HCEC 1CT (cell line): Measurements from ENCODE around the gene C9orf152.
"Not testable (repeated sequence)": the region's sequence is repeated elsewhere in the genome, so short reads cannot be mapped to it uniquely, and the experiment has no call there.

ENCODE experiments used
- DNase-seq: peaks from one replicate; pipeline ENCODE4 v3.0.0-alpha.2; 2017

Gene C9orf152, protein sequence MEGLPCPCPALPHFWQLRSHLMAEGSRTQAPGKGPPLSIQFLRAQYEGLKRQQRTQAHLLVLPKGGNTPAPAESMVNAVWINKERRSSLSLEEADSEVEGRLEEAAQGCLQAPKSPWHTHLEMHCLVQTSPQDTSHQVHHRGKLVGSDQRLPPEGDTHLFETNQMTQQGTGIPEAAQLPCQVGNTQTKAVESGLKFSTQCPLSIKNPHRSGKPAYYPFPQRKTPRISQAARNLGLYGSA

DNA sequence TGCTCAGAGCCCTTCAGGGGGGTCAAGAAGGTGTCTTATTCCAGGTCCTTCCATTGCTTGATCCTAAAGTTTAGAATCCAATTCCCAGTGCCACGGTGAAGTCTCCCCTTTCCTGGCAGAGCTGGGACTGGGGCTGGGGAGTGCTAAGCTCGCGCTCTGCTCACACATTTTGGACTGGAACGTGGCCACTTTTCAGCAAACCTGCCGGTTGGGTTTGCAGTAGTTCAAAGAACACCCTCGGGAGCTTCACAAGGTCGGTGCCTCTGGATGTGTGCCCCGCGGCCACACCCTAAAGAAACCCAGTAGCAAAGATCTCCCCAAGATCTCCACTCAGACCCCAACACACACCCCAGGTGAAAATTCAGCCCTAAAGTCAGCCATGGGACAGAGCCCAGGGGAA, at the start of gene C9orf152:
Gene C9orf152, minus strand, starts transcription at position 129 of the 400 bp plus-strand sequence. CDS start 580 bp downstream, outside the sequence.
- DNase-seq: no peak

DNA sequence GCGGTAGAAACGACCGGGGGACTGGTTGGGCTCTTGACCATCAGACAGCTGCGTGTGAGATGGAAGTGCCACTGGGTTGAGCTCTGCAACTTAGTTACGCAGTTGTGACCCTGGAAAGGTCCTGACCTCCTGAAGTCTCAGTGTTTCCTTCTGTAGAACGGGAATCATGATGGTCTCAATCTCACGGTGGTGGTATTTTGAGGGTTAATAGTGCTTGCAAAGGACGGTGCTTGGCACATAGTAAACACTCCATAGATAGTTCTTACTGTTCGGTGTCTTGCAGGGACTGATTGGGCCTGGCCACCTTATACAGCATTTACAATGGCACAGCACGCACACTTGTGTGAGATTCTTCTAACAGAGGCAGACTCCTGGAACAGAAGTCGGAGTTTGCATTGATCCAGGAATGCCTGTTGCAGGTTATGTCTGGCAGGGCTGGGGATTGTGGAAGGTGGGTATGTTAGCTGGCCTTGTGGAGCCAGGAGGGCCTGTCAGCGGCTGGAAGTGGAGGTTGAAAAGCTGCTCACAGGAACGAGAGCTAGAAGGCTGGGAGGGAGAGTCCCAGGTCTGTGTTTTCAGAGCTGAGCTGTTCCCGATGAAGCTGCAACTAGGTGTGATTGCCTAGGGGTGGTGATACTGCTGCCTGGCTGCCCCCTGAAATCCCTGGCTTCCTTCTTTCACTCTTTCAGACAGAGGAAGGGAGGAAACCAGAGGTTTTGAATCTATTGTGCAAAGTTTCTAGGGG, 49.3 kb upstream of the C9orf152 start:
- no peak for DNase-seq

DNA sequence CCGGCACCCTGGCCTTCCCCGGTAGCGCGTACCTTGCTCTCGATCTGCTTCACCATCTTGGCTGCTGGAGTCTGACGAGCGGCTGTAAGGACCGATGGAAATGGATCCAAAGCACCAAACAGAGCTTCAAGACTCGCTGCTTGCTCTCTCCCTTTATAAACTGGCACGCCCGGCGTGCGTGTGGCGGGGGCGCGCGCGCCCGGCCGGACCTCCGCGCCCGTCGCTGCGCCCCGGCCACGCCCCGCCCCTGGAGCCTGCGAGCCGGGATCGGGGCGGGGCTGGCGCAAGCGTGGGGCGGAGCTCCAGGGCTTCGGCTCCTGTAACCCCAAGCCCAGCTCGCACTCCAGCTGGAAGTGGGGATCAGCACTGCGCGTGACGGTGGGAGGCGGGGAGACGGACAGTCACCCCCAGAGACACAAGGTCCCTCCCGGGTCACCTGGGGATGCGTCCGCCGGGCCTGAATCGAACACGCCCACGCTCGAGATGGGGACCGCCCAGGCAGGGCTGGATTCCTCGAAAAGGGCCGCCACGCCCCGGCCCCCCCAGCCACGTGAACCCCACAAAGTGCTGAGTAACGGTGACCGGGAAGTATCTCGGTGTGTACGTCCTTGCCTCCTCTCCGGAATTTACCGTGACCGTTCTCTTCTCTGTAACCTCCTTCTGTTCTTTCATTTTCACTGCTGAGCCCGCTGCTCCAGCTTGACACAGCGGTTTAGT, 48.6 kb upstream of the C9orf152 start, which contains the start of gene TXN:
Gene TXN, minus strand, starts transcription at position 128 of the 717 bp plus-strand sequence. Its CDS starts 72 bp downstream, at position 56.
- DNase-seq: peak; percentile 94

DNA sequence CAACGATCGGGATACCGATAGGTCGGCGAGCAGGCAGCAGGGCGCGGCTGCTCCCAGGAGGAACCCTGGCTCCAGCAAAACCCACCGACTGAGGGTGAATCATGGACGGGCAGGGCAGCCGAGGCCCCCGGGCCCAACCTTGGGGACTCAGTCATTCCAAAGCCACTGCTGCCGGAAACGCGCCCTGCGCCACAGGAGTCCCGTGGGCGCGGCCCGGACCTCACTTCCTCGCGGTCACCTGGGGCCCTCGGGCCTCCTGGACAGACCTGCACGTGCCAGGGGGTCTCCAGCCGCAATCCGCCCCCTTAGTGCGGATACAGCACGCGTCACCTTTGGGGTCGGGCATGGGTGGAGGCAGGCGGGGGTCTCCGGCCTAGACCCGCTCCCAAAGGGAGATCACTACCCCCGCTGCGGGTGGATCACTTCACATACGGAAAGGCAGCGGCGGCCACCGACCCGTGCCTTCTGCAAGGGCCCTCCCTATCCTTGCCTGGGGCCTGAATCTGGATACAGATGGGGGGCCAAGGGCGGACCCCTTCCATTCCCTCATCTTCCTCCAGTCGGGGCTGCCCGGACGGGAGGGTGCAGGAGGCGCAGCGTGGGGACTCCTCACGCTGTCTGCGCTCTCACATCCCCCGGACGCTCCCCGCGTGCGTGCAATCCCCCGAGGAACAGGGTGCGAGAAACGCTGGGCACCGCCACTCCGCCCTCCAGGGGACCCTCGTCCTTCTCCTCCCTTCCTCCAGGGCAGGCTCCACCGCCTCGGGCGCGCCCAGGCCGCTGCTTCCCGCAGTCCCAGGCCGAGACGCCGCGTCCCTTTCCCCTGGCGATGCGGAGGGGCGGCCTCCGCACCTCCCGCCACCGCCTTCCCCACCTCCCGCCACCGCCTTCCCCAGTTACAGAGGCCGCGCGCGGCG, 47.8 kb upstream of the C9orf152 start:
- DNase-seq: peak; percentile 46

DNA sequence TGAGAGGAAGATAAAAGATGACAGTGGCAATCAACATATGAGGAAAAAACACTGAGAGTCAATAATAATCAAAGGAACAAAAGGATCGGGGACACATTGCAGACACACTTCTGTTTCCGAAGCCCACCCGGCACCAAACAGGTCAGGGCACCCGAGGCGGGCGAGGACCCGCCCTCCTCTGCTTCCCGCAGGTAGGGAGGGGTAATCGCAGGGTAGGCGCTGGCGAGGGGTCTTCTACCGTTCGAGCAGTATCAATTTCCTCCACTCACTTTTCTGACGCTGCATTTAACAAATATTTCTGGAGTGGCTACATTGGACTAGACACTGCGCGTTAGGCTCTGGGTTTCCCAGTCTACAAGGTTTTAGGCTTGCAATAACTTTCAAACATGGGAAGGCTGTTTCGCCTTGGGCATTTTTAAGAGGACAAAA, 47.1 kb upstream of the C9orf152 start:
- DNase-seq: no peak

DNA sequence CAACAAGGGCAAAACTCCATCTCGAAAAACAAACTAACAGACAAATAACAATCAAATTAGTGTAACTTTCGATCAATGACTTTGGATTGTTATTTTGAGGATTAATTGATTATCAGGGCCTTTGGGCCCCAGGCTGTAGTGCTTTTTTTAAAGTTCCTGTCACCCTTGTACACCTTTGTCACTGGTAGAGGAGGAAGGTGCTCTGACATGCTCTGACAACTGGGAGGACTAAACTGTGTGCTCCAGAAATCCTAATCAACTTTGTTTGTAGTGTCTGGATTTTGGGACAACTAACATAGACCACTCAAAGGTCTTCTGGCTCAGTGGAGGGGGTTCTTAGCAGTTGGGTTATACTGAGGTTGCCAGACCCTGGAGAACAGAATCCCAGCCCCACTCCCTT, 46.5 kb upstream of the C9orf152 start:
- DNase-seq: no peak

DNA sequence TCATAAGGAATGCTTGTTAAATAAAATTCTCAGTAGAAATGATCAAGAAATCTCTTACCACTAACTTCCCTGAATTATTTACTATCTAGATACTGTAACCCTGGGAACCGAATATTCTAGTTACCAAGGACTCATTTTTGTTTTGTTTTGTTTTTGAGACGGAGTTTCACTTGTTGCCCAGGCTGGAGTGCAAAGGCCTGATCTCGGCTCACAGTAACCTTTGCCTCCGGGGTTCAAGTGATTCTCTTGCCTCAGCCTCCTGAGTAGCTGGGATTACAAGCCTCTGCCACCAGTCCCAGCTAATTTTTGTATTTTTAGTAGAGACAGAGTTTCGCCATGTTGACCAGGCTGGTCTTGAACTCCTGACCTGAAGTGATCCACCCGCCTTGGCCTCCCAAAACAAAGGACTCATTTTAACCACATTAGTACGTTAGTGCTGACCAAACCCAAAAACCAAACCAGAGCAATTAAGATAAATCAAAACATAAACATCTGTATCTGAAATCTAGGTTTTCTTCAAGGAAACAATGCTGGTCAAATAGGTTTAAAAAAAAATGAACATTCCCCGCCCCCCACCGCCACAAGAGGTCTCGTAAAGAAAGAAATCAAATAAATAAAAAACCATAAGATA, 44.7 kb upstream of the C9orf152 start:
- no peak for DNase-seq

DNA sequence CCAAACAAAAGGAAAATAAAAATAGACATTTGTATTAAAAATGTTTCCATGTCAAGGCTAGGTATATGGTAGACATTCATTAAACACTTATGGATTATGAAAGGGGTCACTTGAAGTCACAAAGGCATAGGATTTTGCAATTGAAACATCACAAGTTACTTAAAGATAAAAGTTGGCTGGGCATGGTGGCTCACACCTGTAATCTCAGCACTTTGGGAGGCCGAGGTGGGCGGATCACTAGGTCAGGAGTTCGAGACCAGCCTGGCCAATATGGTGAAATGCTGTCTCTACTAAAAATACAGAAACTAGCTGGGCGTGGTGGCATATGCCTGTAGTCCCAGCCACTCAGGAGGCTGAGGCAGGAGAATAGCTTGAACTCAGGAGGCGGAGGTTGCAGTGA, 43.8 kb upstream of the C9orf152 start:
- not testable (repeated sequence) for DNase-seq

DNA sequence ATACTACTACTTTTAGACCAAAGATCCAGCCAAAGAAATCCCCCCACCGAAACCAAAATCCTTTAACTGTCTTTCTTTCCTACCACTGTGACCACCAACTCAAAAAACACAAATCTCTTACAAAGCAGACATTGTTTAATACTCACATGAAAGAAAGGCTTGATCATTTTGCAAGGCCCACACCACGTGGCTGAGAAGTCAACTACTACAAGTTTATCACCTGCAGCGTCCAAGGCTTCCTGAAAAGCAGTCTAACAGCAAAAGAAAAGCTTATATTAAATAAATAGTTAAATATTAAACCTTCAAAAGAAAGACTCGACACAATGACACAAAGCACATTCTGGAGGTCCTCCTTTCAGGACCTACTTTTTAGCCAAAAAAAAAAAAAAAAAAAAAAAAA, 43.3 kb upstream of the C9orf152 start:
- no peak for DNase-seq

DNA sequence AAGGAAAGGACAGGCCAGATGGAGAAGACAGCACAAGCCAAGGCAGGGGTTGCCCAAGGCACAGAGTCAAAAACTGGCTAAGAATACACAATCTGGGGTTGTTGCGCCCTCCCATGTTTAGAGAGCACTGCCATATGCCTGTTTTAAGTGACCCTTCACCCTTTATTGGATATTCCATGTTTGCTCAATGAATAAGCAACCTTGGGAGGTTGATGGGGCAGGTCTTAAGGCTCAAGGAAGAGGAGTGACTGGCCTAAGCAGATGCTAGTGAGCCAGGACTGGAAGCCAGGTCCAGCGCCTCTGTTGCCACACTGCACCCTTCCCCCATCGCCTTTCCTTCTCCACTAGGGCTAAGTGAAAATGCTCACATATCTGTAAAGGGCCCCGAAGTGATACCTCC, 41.6 kb upstream of the C9orf152 start:
- no peak for DNase-seq

DNA sequence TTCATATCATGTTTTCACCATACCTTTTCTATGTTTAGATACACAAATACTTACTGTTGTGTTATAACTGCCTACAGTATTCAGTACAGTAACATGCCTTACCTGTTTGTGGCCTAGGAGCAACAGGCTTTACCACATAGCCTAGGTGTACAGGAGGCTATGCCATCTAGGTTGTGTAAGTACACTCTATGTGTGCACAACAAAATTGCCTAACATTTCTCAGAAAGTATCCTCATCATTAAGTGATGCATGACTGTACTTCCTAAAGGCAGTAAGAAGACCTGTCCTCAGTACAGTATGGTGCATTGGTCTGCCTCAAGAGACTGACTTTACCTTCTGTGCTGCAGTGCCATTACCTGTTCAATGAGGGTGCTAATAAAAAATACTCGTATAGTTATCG, 40.4 kb upstream of the C9orf152 start:
- no peak for DNase-seq

DNA sequence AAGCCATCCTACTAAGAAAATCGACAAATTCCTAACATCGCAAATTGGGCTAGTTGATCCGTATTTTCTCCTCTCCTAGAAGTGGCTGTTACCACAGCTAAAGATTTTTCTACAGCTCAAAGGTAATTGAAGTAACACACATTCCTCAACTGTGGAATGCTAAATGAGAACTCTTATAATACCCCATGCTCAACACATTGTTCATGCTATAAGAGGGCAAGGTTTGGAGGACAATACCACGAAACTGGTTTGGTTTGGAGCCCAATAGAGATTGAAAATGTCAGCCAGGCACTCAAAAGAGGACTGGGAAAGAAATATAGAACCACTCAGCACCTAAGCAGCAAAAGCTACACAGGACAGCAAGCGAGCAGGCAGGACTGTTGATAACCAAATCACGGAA, 38.3 kb upstream of the C9orf152 start:
- DNase-seq: no peak

DNA sequence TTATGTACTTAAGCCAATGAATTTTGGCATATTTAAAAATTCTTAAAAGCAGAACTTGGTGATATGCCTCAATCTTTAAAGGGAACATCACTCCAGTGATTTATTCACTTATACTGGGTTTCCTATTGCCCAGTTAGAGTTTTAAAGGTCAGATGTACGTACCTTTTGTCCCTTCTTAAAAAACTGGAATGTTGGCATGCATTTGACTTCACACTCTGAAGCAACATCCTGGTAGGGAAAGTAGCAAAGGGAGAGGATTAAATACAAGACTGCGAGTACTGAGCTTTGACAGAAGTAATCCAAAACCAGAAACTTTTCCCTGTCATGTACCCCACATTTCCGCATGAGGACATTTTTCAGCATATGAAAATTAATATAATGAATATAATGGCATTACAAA, 36.7 kb upstream of the C9orf152 start:
- no peak for DNase-seq

DNA sequence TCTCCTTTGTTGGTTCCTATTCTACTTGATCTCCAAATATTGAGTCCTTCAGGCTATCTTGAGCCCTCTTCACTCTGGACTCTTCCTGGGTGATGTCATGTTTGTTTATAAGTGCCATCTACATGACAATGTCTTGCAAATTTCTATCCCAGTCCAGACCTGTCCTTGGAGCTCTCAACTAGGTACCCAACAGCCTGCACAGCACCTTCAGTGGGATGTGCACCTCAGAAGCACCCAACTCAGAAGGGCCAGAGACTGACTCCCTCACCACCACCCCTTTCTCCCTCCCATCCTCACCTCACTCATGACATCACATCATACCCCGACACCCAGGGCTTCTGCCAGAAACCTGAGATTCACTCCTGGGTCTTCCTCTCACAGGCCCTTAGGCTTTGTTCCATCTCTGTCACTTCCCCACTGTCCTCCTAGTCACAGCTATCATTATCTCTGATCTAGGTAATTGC, 33.9 kb upstream of the C9orf152 start:
- DNase-seq: no peak

DNA sequence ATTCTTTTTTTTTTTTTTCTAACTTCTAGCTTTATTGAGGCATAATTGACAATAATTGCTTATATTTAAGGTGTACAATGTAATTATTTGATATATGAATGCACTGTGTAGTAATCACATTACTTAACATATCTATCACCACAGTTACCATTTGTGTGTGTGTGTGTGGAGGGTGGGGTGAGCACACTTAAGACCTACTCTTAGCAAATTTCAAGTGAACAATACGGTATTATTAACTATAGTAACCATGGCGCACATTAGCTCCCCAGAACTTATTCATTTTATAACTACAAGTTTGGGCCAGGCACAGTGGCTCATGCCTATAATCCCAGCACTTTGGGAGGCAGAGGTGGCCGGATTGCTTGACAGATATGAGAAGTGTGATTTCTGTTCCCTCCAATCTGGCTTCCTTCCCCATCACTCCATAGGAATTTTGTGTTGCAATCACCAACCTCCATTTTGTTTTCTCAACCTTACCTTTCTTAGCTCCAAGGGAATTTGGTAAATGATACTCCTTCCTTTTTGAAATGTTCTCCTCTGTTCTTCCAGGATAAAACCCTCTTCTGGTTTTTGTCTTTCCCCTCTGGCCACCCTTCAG, 33.4 kb upstream of the C9orf152 start:
- DNase-seq: peak; percentile 48

DNA sequence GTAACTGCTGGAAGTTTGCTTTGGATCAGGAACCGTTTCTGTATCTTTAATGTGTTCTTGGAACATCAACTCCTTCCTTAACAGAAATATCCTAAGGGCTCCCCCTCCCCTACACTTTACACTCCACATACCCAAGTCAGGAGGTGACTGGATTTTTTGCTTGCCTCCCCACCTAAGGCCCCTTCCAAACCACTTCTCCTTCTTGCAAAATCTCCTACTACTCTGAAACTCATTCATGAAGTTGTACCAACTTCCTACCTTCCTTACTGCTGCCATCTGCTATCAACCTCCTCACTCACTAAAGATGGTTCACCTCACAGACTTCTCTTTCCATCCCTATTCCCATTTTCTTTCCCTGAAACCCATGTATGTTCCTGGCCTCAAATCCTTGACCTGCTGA, 32.2 kb upstream of the C9orf152 start:
- DNase-seq: no peak

DNA sequence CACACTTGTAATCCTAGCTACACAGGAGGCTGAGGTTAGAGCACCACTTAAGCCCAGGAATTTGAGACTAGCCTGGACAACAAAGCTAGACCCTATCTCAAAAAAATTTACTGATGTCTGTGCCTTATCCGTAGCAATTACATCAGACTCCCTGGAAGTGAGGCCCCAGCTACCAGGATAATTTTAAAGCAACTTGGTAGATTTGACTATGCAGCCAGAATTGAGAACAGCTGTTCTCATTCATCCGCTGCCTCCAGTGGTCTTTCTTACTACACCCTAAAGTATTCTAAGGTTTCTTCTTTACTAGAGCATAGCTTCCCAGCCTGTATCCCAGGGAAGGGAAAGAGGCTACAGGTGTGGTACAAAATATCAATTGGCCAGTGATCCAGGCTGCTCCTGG, 20.4 kb upstream of the C9orf152 start:
- no peak for DNase-seq

DNA sequence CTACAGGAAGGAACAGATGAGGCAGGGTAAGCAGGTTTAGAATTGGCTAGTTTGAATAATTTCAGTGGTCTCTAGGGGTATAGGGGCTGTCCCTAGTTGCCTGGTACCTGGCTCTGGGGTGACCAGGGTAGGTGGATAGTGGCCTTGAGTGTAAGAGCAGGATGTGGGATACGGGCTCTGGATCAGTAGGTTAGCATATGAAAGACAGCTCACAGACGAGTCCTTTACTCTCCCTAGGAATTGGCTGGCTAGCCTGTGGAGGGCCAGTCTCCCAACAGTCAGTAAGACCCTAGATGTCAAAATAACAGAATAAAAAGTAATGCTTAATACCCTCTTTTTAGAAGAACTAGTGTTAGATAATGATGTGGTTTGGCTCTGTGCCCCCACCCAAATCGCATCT, 16.6 kb upstream of the C9orf152 start:
- no peak for DNase-seq

DNA sequence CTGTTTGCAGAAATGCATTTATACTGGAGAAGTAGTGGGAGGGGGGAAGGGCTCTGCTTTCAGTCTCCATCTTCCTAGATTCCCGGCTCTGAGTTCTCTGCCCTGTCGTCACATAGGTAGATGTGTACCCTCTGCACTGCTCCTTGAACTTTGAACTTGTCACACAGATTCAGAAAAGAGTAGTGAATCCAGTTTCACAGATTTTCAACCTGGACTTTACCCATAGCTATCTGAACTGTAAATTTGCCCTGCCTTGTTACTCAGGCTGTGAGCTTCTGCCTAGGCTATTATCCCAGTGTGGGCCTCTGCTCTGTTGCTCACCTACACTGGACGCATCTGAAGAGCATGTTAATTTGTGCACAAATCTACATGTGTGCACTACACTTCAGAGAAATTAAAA, 12.8 kb upstream of the C9orf152 start:
- DNase-seq: no peak

DNA sequence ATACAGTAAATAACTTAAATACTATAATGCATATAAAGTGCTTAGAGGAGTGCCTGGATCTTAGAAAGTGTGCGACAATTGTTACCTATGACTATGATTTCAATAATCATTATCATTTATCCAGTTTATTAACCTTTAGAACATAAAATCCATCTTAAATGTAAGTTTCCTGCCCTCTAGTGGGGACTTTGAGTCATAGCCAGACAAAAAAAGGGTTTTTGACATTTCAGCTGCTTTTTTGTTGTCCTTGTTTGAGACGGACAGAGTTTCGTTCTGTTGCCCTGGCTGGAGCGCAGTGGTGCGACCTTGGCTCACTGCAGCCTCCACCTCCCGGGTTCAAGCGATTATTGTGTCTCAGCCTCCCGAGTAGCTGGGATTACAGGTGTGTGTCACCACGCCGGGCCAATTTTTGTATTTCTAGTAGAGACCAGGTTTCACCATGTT, 9.7 kb upstream of the C9orf152 start:
- DNase-seq: peak; percentile 49

DNA sequence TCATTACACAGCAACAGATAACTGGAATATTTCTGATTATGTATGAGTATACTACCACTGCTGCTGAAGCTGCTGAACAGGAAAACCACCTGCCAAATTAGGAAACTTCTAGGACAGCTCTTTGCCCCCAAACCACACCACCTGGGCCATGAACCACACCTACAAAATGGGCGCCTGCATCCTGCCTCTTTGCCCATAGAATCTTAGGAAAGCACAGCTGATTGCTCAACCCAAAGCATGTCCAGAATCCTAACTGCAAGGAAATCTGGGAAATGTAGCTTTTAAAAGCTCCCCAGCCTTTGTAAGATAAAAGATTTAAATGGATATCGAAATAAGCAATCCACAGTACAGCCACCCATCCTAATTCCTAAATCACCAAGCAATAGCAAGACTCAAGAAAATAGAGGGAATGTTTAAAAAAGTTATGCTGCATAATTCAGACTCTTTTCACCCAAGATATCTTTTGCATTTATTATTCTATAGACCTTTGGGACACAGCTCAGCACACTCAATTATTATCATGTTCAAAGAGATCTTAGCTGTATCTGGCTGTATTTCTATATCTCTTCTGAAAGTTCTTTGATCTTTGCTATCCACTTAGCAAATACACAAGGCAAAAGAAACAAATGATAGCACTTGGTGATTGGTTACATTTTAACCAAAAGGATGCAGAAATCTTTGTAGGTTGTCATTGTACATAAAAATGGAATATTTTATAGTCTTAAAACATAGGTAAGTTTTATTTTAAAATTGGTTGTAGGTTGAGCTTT, 6.8 kb upstream of the C9orf152 start:
- no peak for DNase-seq
